Measurements from ENCODE around the gene CCDC107.

- TF ChIP-seq EZH2 (IDR thresholded peaks at IDR 0.05; ENCODE audit: borderline replicate concordance) (no peak), CTCF (IDR thresholded peaks at IDR 0.05; ENCODE audit: poor library complexity) (no peak), EZH2phosphoT487 (IDR thresholded peaks at IDR 0.05; ENCODE audit: low read depth, severe bottlenecking, unreplicated experiment) (no peak)
Observed at GRCh38 chr9:35681341-35682002, 23.4 kb downstream of the CCDC107 start.

Measured in hepatocyte (in vitro differentiated cells).